PC-3 (cell line): Measurements from ENCODE around the gene RREB1. TPM values are rescaled to one million over a fixed set of nuclear protein-coding genes. Genes with fewer than 3 reads are reported as not detected.
A peak's percentile ranks its signal among the peaks of the same experiment; 100 is the strongest.

Source experiments
- ATAC-seq: fragments of 200-7000 bp; cut with Tn5 transposase; 2 replicates; pipeline ENCODE4 v1.9.1; 2020; ENCODE audit warnings: mild to moderate bottlenecking, moderate library complexity
- BruUV-seq: library from RNA; stranded (reverse); fragments of 400-500 nt; replicated peaks from 2 replicates; lab custom pipeline; 2021; lab: Mats Ljungman, UMichigan
- CTCF ChIA-PET: fragments of 300-600 bp; sonication (Branson Sonifier 250); formaldehyde crosslinking; loops from one replicate; lab custom pipeline; 2022; ENCODE audit warnings: antibody characterized with exemption; lab: Charles Lee
- POLR2A ChIA-PET: fragments of 300-600 bp; sonication (Branson Sonifier 250); formaldehyde crosslinking; loops from one replicate; lab custom pipeline; 2022; ENCODE audit warnings: antibody characterized with exemption; ENCODE audit not compliant: unreplicated experiment; lab: Charles Lee
- DNase-seq: peaks from one replicate; pipeline ENCODE4 v3.0.0-alpha.2; 2015
- H2AFZ ChIP-seq: fragments of 300-600 bp; sonication (generic); 2 replicates; pipeline ENCODE4 v1.6.0; 2016; ENCODE audit warnings: antibody characterized with exemption, low read length
- H3F3A ChIP-seq: fragments of 300-600 bp; sonication (generic); one replicate; pipeline ENCODE4 v1.6.0; 2017; ENCODE audit warnings: antibody characterized with exemption, low read length, control low read depth, mild to moderate bottlenecking; ENCODE audit not compliant: unreplicated experiment
- H3K27ac ChIP-seq: fragments of 300-600 bp; sonication (generic); 2 replicates; pipeline ENCODE4 v1.5.1; 2016; ENCODE audit warnings: mild to moderate bottlenecking, low read length
- H3K27me3 ChIP-seq: fragments of 300-600 bp; sonication (generic); 2 replicates; pipeline ENCODE4 v1.6.1; 2016; ENCODE audit warnings: low read length, mixed read lengths
- H3K36me3 ChIP-seq: fragments of 300-600 bp; sonication (generic); 2 replicates; pipeline ENCODE4 v1.6.1; 2016; ENCODE audit warnings: low read depth, mixed run types, low read length, mixed read lengths
- H3K4me1 ChIP-seq: fragments of 300-600 bp; sonication (generic); 2 replicates; pipeline ENCODE4 v1.5.1; 2016; ENCODE audit warnings: low read length; ENCODE audit not compliant: insufficient read depth
- H3K4me2 ChIP-seq: fragments of 300-600 bp; sonication (generic); 2 replicates; pipeline ENCODE4 v1.6.0; 2016; ENCODE audit warnings: low read length
- H3K4me3 ChIP-seq: fragments of 300-600 bp; sonication (generic); 2 replicates; pipeline ENCODE4 v1.5.1; 2016; ENCODE audit warnings: mild to moderate bottlenecking, low read length, mixed read lengths
- H3K79me2 ChIP-seq: fragments of 300-600 bp; sonication (generic); 2 replicates; pipeline ENCODE4 v1.6.1; 2017; ENCODE audit warnings: low read length, mixed read lengths
- H3K9ac ChIP-seq: fragments of 300-600 bp; sonication (generic); 2 replicates; pipeline ENCODE4 v1.6.0; 2016; ENCODE audit warnings: mild to moderate bottlenecking, low read length
- H3K9me2 ChIP-seq: fragments of 300-600 bp; sonication (generic); replicated peaks from 2 replicates; pipeline ENCODE4 v1.6.1; 2016; ENCODE audit warnings: mixed run types, low read length, mixed read lengths
- H3K9me3 ChIP-seq: fragments of 300-600 bp; sonication (generic); 2 replicates; pipeline ENCODE4 v1.6.1; 2016; ENCODE audit warnings: low read length, mixed read lengths
- H4K20me1 ChIP-seq: fragments of 300-600 bp; sonication (generic); 2 replicates; pipeline ENCODE4 v1.6.1; 2016; ENCODE audit warnings: low read length, mixed read lengths
- CTCF ChIP-seq: fragments of 300-600 bp; sonication (generic); conservative IDR thresholded peaks from 2 replicates; pipeline ENCODE4 v1.5.1; 2017; ENCODE audit warnings: antibody characterized with exemption, low read depth, mild to moderate bottlenecking, low read length
- EZH2 ChIP-seq: fragments of 300-600 bp; sonication (generic); IDR thresholded peaks from one replicate; pipeline ENCODE4 v1.6.1; 2017; ENCODE audit warnings: antibody characterized with exemption, mild to moderate bottlenecking, low read length; ENCODE audit not compliant: unreplicated experiment
- EZH2phosphoT487 ChIP-seq: fragments of 300-600 bp; sonication (generic); IDR thresholded peaks from 2 replicates; pipeline ENCODE4 v1.6.1; 2018; ENCODE audit warnings: mild to moderate bottlenecking, antibody characterized with exemption, low read length, borderline replicate concordance
- intact Hi-C: fragments of 100-400 bp; cut with micrococcal nuclease; formaldehyde crosslinking; loops from 2 replicates; pipeline ENCODE4 v1.9.0; 2023
- total RNA-seq: library from RNA; depleted of rRNA; stranded (reverse); fragments of >200 nt; gene quantifications from 2 replicates; pipeline ENCODE4 v1.2.3, GENCODE V29; 2014

RREB1 gene
- total RNA-seq, 1 experiment from 2014 or later: 26.0 TPM

GRCh38 chr6:7201732-7202541 lies 94.2 kb downstream of the RREB1 start:
- peaks cover 38% of the 10 kb centered on the region for H3K36me3 ChIP-seq
- intact Hi-C loops: no loop called here
- no peaks in the 10 kb centered on the region for H4K20me1 ChIP-seq
- H3K4me3 ChIP-seq: no peak overlapping the region
- CTCF ChIA-PET: no interaction called here
- no peak for TF ChIP-seq CTCF
- TF ChIP-seq EZH2phosphoT487: no peak
- TF ChIP-seq EZH2: no peak
- BruUV-seq: no TSS peak
- H3K27ac ChIP-seq: no peak overlapping the region
- POLR2A ChIA-PET: no interaction called here
- no peaks in the 10 kb centered on the region for H3F3A ChIP-seq
- H3K9me2 ChIP-seq: no peaks in the 10 kb centered on the region
- no peak for ATAC-seq
- no peak for DNase-seq
- peak overlapping the region; percentile 33; the same call in 1 of the 2 replicates for H3K4me2 ChIP-seq
- no peak overlapping the region for H2AFZ ChIP-seq
- no peaks in the 10 kb centered on the region for H3K9me3 ChIP-seq
- no peak overlapping the region for H3K9ac ChIP-seq
- peaks cover 14% of the 10 kb centered on the region for H3K4me1 ChIP-seq
- H3K27me3 ChIP-seq: no peaks in the 10 kb centered on the region
- H3K79me2 ChIP-seq: peaks cover 8% of the 10 kb centered on the region; the same call in 1 of the 2 replicates

- BruUV-seq: no TSS peak
- Histone ChIP-seq H3K9me2 (no peaks in the 10 kb centered on the region), H3K36me3 (peaks cover 32% of the 10 kb centered on the region), H3K4me3 (no peak overlapping the region), H3K27ac (no peak overlapping the region), H3K9ac (no peak overlapping the region), H3K4me2 (no peak overlapping the region), H3F3A (no peaks in the 10 kb centered on the region), H3K27me3 (no peaks in the 10 kb centered on the region), H3K4me1 (peaks cover 14% of the 10 kb centered on the region), H4K20me1 (no peaks in the 10 kb centered on the region), H2AFZ (no peak overlapping the region), H3K79me2 (peaks cover 8% of the 10 kb centered on the region; the same call in 1 of the 2 replicates), H3K9me3 (no peaks in the 10 kb centered on the region)
- intact Hi-C loops: no loop called here
- DNase-seq (no peak), ATAC-seq (no peak)
- ChIA-PET CTCF (no interaction called here), POLR2A (no interaction called here)
- TF ChIP-seq EZH2phosphoT487: no peak
- TF ChIP-seq EZH2: no peak
- TF ChIP-seq CTCF: no peak
Measured at GRCh38 chr6:7202950-7203349, 95.2 kb downstream of the RREB1 start.

- Histone ChIP-seq H3K4me1 (peaks cover 14% of the 10 kb centered on the region), H3K9ac (no peak overlapping the region), H3K36me3 (peaks cover 32% of the 10 kb centered on the region), H3F3A (no peaks in the 10 kb centered on the region), H4K20me1 (no peaks in the 10 kb centered on the region), H3K79me2 (peaks cover 8% of the 10 kb centered on the region; the same call in 1 of the 2 replicates), H2AFZ (no peak overlapping the region), H3K9me2 (no peaks in the 10 kb centered on the region), H3K4me3 (no peak overlapping the region), H3K4me2 (no peak overlapping the region), H3K9me3 (no peaks in the 10 kb centered on the region), H3K27me3 (no peaks in the 10 kb centered on the region), H3K27ac (no peak overlapping the region)
- ChIA-PET CTCF (no interaction called here), POLR2A (no interaction called here)
- DNase-seq (no peak), ATAC-seq (no peak)
- intact Hi-C loops: no loop called here
- no TSS peak for BruUV-seq
- no peak for TF ChIP-seq EZH2phosphoT487
- no peak for TF ChIP-seq EZH2
- TF ChIP-seq CTCF: no peak
Measured at GRCh38 chr6:7203939-7204338, 96.2 kb downstream of the RREB1 start.
